GM18861 (cell line): ENCODE data around the gene BCL6.
"Not testable (repeated sequence)": the region's sequence is repeated elsewhere in the genome, so short reads cannot be mapped to it uniquely, and the experiment has no call there.

ENCODE experiments used
- ATAC-seq: cut with Tn5 transposase; IDR thresholded peaks from one replicate; pipeline ENCODE4 v1.9.1; 2021; ENCODE audit not compliant: unreplicated experiment

BCL6 gene

GRCh38 chr3:187718802-187719201 is 26.5 kb downstream of the BCL6 start:
- no peak for ATAC-seq

- ATAC-seq, result no peak
Measured at GRCh38 chr3:187717572-187717971, 27.7 kb downstream of the BCL6 start.

GRCh38 chr3:187714404-187714979 is 30.8 kb downstream of the BCL6 start:
- peak; percentile 87 for ATAC-seq

- no peak for ATAC-seq
Measured at GRCh38 chr3:187713504-187713903, 31.8 kb downstream of the BCL6 start.

GRCh38 chr3:187709155-187709554 is 36.1 kb downstream of the BCL6 start:
- ATAC-seq, result no peak

- no peak for ATAC-seq
Measured at GRCh38 chr3:187708696-187709095, 36.6 kb downstream of the BCL6 start.

GRCh38 chr3:187706971-187707370 is 38.3 kb downstream of the BCL6 start:
- ATAC-seq, result no peak

GRCh38 chr3:187705164-187705563 is 40.1 kb downstream of the BCL6 start:
- ATAC-seq, result no peak

- ATAC-seq, result no peak
Measured at GRCh38 chr3:187702507-187703033, 42.7 kb downstream of the BCL6 start, which contains the start of gene RTP2. TSS of gene RTP2 (minus strand) at chr3:187702557. CDS start at chr3:187702128, 429 bp downstream.

- ATAC-seq, result no peak
Measured at GRCh38 chr3:187700249-187700648, 45.0 kb downstream of the BCL6 start.

- ATAC-seq, result no peak
Measured at GRCh38 chr3:187698499-187699399, 46.5 kb downstream of the BCL6 start.

GRCh38 chr3:187696021-187696420 is 49.2 kb downstream of the BCL6 start:
- no peak for ATAC-seq

- ATAC-seq, result no peak
Measured at GRCh38 chr3:187695449-187695848, 49.8 kb downstream of the BCL6 start.

GRCh38 chr3:187694801-187695200 is 50.5 kb downstream of the BCL6 start:
- ATAC-seq, result no peak

GRCh38 chr3:187693431-187693830 is 51.8 kb downstream of the BCL6 start:
- no peak for ATAC-seq

GRCh38 chr3:187689984-187690383 is 55.3 kb downstream of the BCL6 start:
- no peak for ATAC-seq

- ATAC-seq, result no peak
Measured at GRCh38 chr3:187686621-187687273, 58.5 kb downstream of the BCL6 start.

- no peak for ATAC-seq
Measured at GRCh38 chr3:187685948-187686347, 59.3 kb downstream of the BCL6 start.

- ATAC-seq, result no peak
Measured at GRCh38 chr3:187684880-187685279, 60.4 kb downstream of the BCL6 start.

GRCh38 chr3:187684444-187684843 is 60.8 kb downstream of the BCL6 start:
- ATAC-seq, result no peak

GRCh38 chr3:187681756-187682155 is 63.5 kb downstream of the BCL6 start:
- not testable (repeated sequence) for ATAC-seq
